Measurements from ENCODE around the gene MORC3.
"Not testable (repeated sequence)": the region's sequence is repeated elsewhere in the genome, so short reads cannot be mapped to it uniquely, and the experiment has no call there.

The MORC3 gene

GRCh38 chr21:36319767-36320420, at the start of gene MORC3:
TSS of gene MORC3 (plus strand) at chr21:36320197. CDS start at chr21:36320265, 68 bp downstream.
- Histone ChIP-seq H3K4me1 (peaks cover 36% of the 10 kb centered on the region), H3K9ac (peak within 1 kb of the TSS; percentile 92), H3K27ac (peak within 1 kb of the TSS; percentile 91), H3K4me3 (peak within 1 kb of the TSS; percentile 86), H4K20me1 (peaks cover 20% of the 10 kb centered on the region; the same call in 1 of the 2 replicates), H3K36me3 (peaks cover 14% of the 10 kb centered on the region), H3K4me2 (peak within 1 kb of the TSS; percentile 72), H3K27me3 (no peaks in the 10 kb centered on the region), H3K9me3 (no peaks in the 10 kb centered on the region)
- no peak for TF ChIP-seq Cebpa-rat (IDR thresholded peaks at IDR 0.05)

GRCh38 chr21:36270786-36271695, 49.0 kb upstream of the MORC3 start:
- H4K20me1 ChIP-seq, H3K4me1 ChIP-seq, H3K27me3 ChIP-seq, H3K27ac ChIP-seq, H3K4me2 ChIP-seq, H3K4me3 ChIP-seq, H3K9ac ChIP-seq: not testable (repeated sequence)
- peaks cover 37% of the 10 kb centered on the region for H3K36me3 ChIP-seq
- peaks cover 31% of the 10 kb centered on the region for H3K9me3 ChIP-seq

GRCh38 chr21:36274128-36274527, 45.9 kb upstream of the MORC3 start:
- no peak overlapping the region for H3K4me2 ChIP-seq
- H3K27me3 ChIP-seq, result no peaks in the 10 kb centered on the region
- H3K27ac ChIP-seq, result no peak overlapping the region
- H3K9ac ChIP-seq, result no peak overlapping the region
- no peak overlapping the region for H3K4me3 ChIP-seq
- peaks cover 2% of the 10 kb centered on the region for H3K9me3 ChIP-seq
- peaks cover 33% of the 10 kb centered on the region for H3K36me3 ChIP-seq
- H4K20me1 ChIP-seq, result no peaks in the 10 kb centered on the region
- TF ChIP-seq Cebpa-rat (IDR thresholded peaks at IDR 0.05), result no peak
- no peaks in the 10 kb centered on the region for H3K4me1 ChIP-seq

- Histone ChIP-seq H4K20me1 (no peaks in the 10 kb centered on the region), H3K36me3 (peaks cover 30% of the 10 kb centered on the region), H3K27ac (no peak overlapping the region), H3K4me1 (no peaks in the 10 kb centered on the region), H3K9me3 (no peaks in the 10 kb centered on the region), H3K9ac (no peak overlapping the region), H3K4me2 (no peak overlapping the region), H3K27me3 (no peaks in the 10 kb centered on the region), H3K4me3 (no peak overlapping the region)
- no peak for TF ChIP-seq Cebpa-rat (IDR thresholded peaks at IDR 0.05)
These were observed 37.3 kb upstream of the MORC3 start for GRCh38 chr21:36282568-36283230.

DNA sequence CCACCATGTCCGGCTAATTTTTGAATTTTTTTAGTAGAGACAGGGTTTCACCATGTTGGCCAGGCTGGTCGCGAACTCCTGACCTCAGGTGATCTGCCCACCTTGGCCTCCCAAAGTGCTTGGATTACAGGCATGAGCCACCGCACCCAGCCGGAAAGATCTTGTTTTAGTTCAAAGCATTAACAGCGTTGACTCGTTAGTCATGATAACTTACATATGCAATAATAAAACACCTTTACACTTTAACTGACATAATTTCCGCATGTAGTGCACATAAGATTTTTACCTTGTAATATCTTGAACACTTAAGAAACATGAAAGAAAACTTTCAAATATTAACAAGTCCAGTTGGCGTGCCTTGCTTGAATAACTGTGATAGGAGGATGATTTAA, 36.8 kb upstream of the MORC3 start:
- not testable (repeated sequence) for H3K9me3 ChIP-seq, H4K20me1 ChIP-seq, H3K4me2 ChIP-seq, H3K27ac ChIP-seq, H3K4me1 ChIP-seq, H3K9ac ChIP-seq, H3K27me3 ChIP-seq, H3K4me3 ChIP-seq
- H3K36me3 ChIP-seq, result peaks cover 30% of the 10 kb centered on the region

DNA sequence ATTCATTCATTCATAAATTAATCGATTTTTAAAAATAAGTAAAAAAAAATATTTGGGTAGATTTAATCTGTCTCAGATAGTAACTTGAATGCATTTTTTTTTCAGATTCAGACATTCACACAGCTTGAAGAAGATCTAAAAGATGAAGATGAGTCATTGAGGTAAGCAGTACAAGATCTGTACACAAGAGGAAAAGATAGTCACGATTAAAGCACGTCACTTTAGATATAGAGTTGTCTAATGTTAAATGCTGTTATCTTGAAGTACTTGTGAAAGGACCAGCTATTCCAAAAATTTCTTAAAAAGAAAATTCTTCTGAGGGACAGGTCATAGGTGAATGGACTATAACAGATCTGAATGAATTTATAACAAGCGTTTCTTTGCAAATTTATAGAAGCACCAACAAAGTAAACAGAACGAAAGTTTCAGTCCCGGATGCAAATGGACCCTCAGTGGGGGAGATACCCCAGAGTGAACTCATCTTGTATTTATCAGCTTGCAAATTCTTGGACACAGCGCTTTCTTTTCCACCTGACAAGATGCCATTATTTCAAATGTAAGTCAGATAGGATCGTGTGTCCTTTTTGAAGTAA, 31.2 kb upstream of the MORC3 start:
- H3K9me3 ChIP-seq, result no peaks in the 10 kb centered on the region
- no peak overlapping the region for H3K4me2 ChIP-seq
- H3K27me3 ChIP-seq, result no peaks in the 10 kb centered on the region
- no peaks in the 10 kb centered on the region for H4K20me1 ChIP-seq
- peaks cover 50% of the 10 kb centered on the region for H3K36me3 ChIP-seq
- no peaks in the 10 kb centered on the region for H3K4me1 ChIP-seq
- no peak overlapping the region for H3K4me3 ChIP-seq
- TF ChIP-seq Cebpa-rat (IDR thresholded peaks at IDR 0.05), result no peak
- H3K27ac ChIP-seq, result no peak overlapping the region
- no peak overlapping the region for H3K9ac ChIP-seq

- no peak for TF ChIP-seq Cebpa-rat (IDR thresholded peaks at IDR 0.05)
- Histone ChIP-seq H3K27me3 (no peaks in the 10 kb centered on the region), H3K4me1 (no peaks in the 10 kb centered on the region), H3K27ac (no peak overlapping the region), H4K20me1 (no peaks in the 10 kb centered on the region), H3K4me3 (no peak overlapping the region), H3K9ac (no peak overlapping the region), H3K9me3 (no peaks in the 10 kb centered on the region), H3K36me3 (peaks cover 58% of the 10 kb centered on the region), H3K4me2 (no peak overlapping the region)
These were observed 28.5 kb upstream of the MORC3 start for GRCh38 chr21:36291509-36291908.

DNA sequence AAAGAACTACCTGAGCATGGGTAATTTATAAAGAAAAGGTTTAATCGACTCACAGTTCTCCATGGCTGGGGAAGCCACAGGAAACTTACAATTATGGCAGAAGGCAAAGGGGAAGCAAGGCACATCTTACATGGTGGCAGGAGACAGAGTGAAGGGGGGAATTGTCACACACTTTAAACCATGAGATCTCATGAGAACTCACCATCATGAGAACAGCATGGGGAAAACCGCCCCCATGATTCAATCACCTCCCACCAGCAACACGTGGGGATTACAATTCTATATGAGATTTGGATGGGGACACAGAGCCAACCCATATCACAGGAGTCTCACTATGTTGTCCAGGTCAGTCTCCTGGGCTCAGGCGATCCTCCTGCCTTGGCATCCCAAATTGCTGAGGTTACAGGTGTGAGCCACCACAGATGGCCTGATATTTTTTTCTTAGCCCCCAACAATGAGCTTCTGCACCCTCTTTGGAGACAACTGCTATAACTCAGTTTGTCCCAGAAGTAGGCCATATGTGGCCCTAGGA, 22.5 kb upstream of the MORC3 start:
- H3K9ac ChIP-seq, result no peak overlapping the region
- H3K4me1 ChIP-seq, result peaks cover 12% of the 10 kb centered on the region
- peaks cover 21% of the 10 kb centered on the region for H3K36me3 ChIP-seq
- peak overlapping the region; percentile 60 for H3K4me2 ChIP-seq
- H4K20me1 ChIP-seq, result no peaks in the 10 kb centered on the region
- H3K4me3 ChIP-seq, result no peak overlapping the region
- H3K27me3 ChIP-seq, result no peaks in the 10 kb centered on the region
- no peaks in the 10 kb centered on the region for H3K9me3 ChIP-seq
- TF ChIP-seq Cebpa-rat (IDR thresholded peaks at IDR 0.05), result no peak
- peak overlapping the region; percentile 52 for H3K27ac ChIP-seq

DNA sequence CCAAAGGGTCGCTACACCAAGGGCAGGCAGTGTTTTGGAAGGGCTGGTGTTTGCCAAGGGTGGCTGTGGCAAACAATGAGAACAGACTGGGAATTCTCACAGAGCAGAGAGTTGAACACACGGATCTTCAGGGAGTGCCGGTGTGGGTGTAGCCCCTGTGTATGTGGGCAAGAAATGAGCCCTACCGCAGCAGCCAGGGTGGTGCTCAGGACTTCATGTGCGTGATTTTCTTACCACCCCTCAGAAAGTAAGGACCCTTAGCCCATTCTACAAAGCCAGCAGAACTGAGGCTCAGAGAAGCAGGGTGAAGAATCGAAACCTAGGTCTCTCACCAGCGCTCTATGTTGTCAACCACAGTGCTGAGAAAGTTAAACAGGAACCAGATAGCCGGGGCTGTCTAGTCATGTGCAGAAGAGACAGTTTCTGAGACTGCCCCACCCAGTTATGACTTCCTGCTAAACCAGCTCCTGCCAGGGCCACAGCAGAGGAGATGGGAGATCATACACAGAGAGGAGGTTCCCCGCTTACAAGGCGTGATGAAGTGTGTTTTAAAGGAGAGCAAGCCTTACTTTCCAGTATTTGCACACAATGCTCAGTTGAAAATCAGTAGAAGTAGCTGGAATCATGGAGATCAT, 21.9 kb upstream of the MORC3 start:
- peaks cover 12% of the 10 kb centered on the region for H3K4me1 ChIP-seq
- H4K20me1 ChIP-seq, result no peaks in the 10 kb centered on the region
- no peaks in the 10 kb centered on the region for H3K27me3 ChIP-seq
- H3K9ac ChIP-seq, result no peak overlapping the region
- peak overlapping the region; percentile 52 for H3K27ac ChIP-seq
- H3K4me2 ChIP-seq, result peak overlapping the region; percentile 60
- no peaks in the 10 kb centered on the region for H3K9me3 ChIP-seq
- no peak overlapping the region for H3K4me3 ChIP-seq
- TF ChIP-seq Cebpa-rat (IDR thresholded peaks at IDR 0.05), result no peak
- peaks cover 15% of the 10 kb centered on the region for H3K36me3 ChIP-seq

Measured in BLaER1 (cell line).